WTC11 (cell line): ENCODE measurements around the gene TBC1D12. TPM values are rescaled to one million over a fixed set of nuclear protein-coding genes. Genes with fewer than 3 reads are reported as not detected.

Experiments
- ATAC-seq: fragments of 200-7000 bp; cut with Tn5 transposase; 2 replicates; pipeline ENCODE4 v1.10.0; 2021; ENCODE audit warnings: mild to moderate bottlenecking, moderate library complexity
- CTCF ChIA-PET: fragments of 300-600 bp; sonication (Branson Sonifier 250); formaldehyde crosslinking; loops from one replicate; lab custom pipeline; 2021; ENCODE audit warnings: antibody characterized with exemption; lab: Charles Lee
- POLR2A ChIA-PET: fragments of 350-600 bp; sonication (Branson Sonifier 250); formaldehyde crosslinking; loops from one replicate; lab custom pipeline; 2021; ENCODE audit warnings: antibody characterized with exemption; lab: Charles Lee
- DNase-seq: peaks from one replicate; pipeline ENCODE4 v3.0.0; 2021; ENCODE audit warnings: low spot score
- H3K27ac Mint-ChIP-seq: 2 replicates; pipeline ENCODE4 v1.8.0; 2021; ENCODE audit warnings: mixed read lengths
- H3K27me3 Mint-ChIP-seq: 2 replicates; pipeline ENCODE4 v1.8.0; 2021; ENCODE audit warnings: low read depth, mild to moderate bottlenecking, moderate library complexity, mixed read lengths
- H3K36me3 Mint-ChIP-seq: 2 replicates; pipeline ENCODE4 v1.8.0; 2021; ENCODE audit warnings: mixed read lengths
- H3K4me1 Mint-ChIP-seq: 2 replicates; pipeline ENCODE4 v1.8.0; 2022; ENCODE audit warnings: mixed read lengths
- H3K4me3 Mint-ChIP-seq: 2 replicates; pipeline ENCODE4 v1.8.0; 2021; ENCODE audit warnings: mild to moderate bottlenecking, moderate library complexity, mixed read lengths
- H3K9me3 Mint-ChIP-seq: 2 replicates; pipeline ENCODE4 v1.8.0; 2021; ENCODE audit warnings: mixed read lengths
- ARID4B ChIP-seq: sonication (generic); formaldehyde crosslinking; IDR thresholded peaks from 2 replicates; pipeline ENCODE4 v1.8.0; 2023; ENCODE audit warnings: missing genetic modification reagents, mild to moderate bottlenecking, borderline replicate concordance
- CBFB ChIP-seq: sonication (generic); formaldehyde crosslinking; IDR thresholded peaks from 2 replicates; pipeline ENCODE4 v1.8.1; 2022; ENCODE audit warnings: mild to moderate bottlenecking, low read depth, missing genetic modification reagents
- CREB1 ChIP-seq: sonication (generic); formaldehyde crosslinking; IDR thresholded peaks from 2 replicates; pipeline ENCODE4 v1.8.0; 2023; ENCODE audit warnings: mild to moderate bottlenecking, missing genetic modification reagents
- CREM ChIP-seq: sonication (generic); formaldehyde crosslinking; IDR thresholded peaks from 2 replicates; pipeline ENCODE4 v1.8.1; 2022; ENCODE audit warnings: mild to moderate bottlenecking, missing genetic modification reagents, moderate library complexity
- ELF4 ChIP-seq: sonication (generic); formaldehyde crosslinking; IDR thresholded peaks from 2 replicates; pipeline ENCODE4 v1.8.1; 2022; ENCODE audit warnings: low read depth, mild to moderate bottlenecking, moderate library complexity, missing genetic modification reagents
- ERG ChIP-seq: fragments of 250-450 bp; sonication (Bioruptor Pico); IDR thresholded peaks from 2 replicates; pipeline ENCODE4 v1.8.0; 2021; ENCODE audit warnings: mild to moderate bottlenecking
- ESRRA ChIP-seq: sonication (generic); formaldehyde crosslinking; IDR thresholded peaks from 2 replicates; pipeline ENCODE4 v1.8.1; 2022; ENCODE audit warnings: mild to moderate bottlenecking, missing genetic modification reagents, borderline replicate concordance
- FOXK1 ChIP-seq: sonication (generic); formaldehyde crosslinking; IDR thresholded peaks from 2 replicates; pipeline ENCODE4 v1.8.0; 2022; ENCODE audit warnings: mild to moderate bottlenecking, moderate library complexity, missing genetic modification reagents
- FOXP1 ChIP-seq: sonication (generic); formaldehyde crosslinking; IDR thresholded peaks from 2 replicates; pipeline ENCODE4 v1.8.0; 2022; ENCODE audit warnings: missing genetic modification reagents, mild to moderate bottlenecking, moderate library complexity, borderline replicate concordance
- GTF2I ChIP-seq: fragments of 250-450 bp; sonication (Bioruptor Pico); conservative IDR thresholded peaks from 2 replicates; pipeline ENCODE4 v1.4.0; 2021; ENCODE audit warnings: mild to moderate bottlenecking
- HMGA2 ChIP-seq: fragments of 250-450 bp; sonication (Bioruptor Pico); IDR thresholded peaks from 2 replicates; pipeline ENCODE4 v1.4.0; 2021; ENCODE audit warnings: mild to moderate bottlenecking, moderate library complexity
- MAX ChIP-seq: sonication (generic); formaldehyde crosslinking; IDR thresholded peaks from 2 replicates; pipeline ENCODE4 v1.8.0; 2022; ENCODE audit warnings: mild to moderate bottlenecking, missing genetic modification reagents
- MLX ChIP-seq: sonication (generic); formaldehyde crosslinking; IDR thresholded peaks from 2 replicates; pipeline ENCODE4 v1.8.1; 2023; ENCODE audit warnings: mild to moderate bottlenecking, missing genetic modification reagents, moderate library complexity
- NFE2L1 ChIP-seq: sonication (generic); formaldehyde crosslinking; IDR thresholded peaks from 2 replicates; pipeline ENCODE4 v1.8.1; 2023; ENCODE audit warnings: missing genetic modification reagents
- PREB ChIP-seq: sonication (generic); formaldehyde crosslinking; IDR thresholded peaks from 2 replicates; pipeline ENCODE4 v1.8.1; 2022; ENCODE audit warnings: mild to moderate bottlenecking, missing genetic modification reagents, moderate library complexity, borderline replicate concordance
- RELA ChIP-seq: sonication (generic); formaldehyde crosslinking; IDR thresholded peaks from 2 replicates; pipeline ENCODE4 v1.8.1; 2022; ENCODE audit warnings: missing genetic modification reagents, mild to moderate bottlenecking, borderline replicate concordance
- SMAD3 ChIP-seq: sonication (generic); formaldehyde crosslinking; IDR thresholded peaks from 2 replicates; pipeline ENCODE4 v1.8.0; 2022; ENCODE audit warnings: missing genetic modification reagents, mild to moderate bottlenecking, borderline replicate concordance
- SMAD4 ChIP-seq: sonication (generic); formaldehyde crosslinking; IDR thresholded peaks from 2 replicates; pipeline ENCODE4 v1.8.0; 2022; ENCODE audit warnings: mild to moderate bottlenecking, missing genetic modification reagents
- TP53 ChIP-seq: sonication (generic); formaldehyde crosslinking; IDR thresholded peaks from 2 replicates; pipeline ENCODE4 v1.8.1; 2023; ENCODE audit warnings: mild to moderate bottlenecking, missing genetic modification reagents
- USF2 ChIP-seq: sonication (generic); formaldehyde crosslinking; IDR thresholded peaks from 2 replicates; pipeline ENCODE4 v1.8.1; 2023; ENCODE audit warnings: mild to moderate bottlenecking, missing genetic modification reagents, moderate library complexity
- ZNF232 ChIP-seq: sonication (generic); formaldehyde crosslinking; IDR thresholded peaks from 2 replicates; pipeline ENCODE4 v1.8.0; 2022; ENCODE audit warnings: mild to moderate bottlenecking, missing genetic modification reagents
- ZNF416 ChIP-seq: fragments of 250-450 bp; sonication (Bioruptor Pico); IDR thresholded peaks from 2 replicates; pipeline ENCODE4 v1.9.0; 2021; ENCODE audit warnings: mild to moderate bottlenecking, inconsistent platforms
- total RNA-seq: library from RNA; stranded (reverse); gene quantifications from 3 replicates; pipeline ENCODE4 v1.2.3, GENCODE V29; 2021

Gene TBC1D12
- total RNA-seq, 1 experiment from 2014 or later: 2.2 TPM

GRCh38 chr10:94420998-94421528, 18.7 kb downstream of the TBC1D12 start:
- peaks cover 23% of the 10 kb centered on the region for H3K9me3 Mint-ChIP-seq
- no peak overlapping the region for H3K4me3 Mint-ChIP-seq
- POLR2A ChIA-PET: no interaction called here
- DNase-seq (no peak), ATAC-seq (no peak)
- TF ChIP-seq USF2 (CRISPR knock-in tag): no peak
- TF ChIP-seq FOXP1 (CRISPR knock-in tag): no peak
- no peak for TF ChIP-seq ESRRA
- H3K27ac Mint-ChIP-seq: no peak overlapping the region
- peaks cover 10% of the 10 kb centered on the region for H3K36me3 Mint-ChIP-seq
- H3K27me3 Mint-ChIP-seq: no peaks in the 10 kb centered on the region
- CTCF ChIA-PET: interaction anchor here (1.7 kb wide), 1 partner anchor 23 kb away, joined by 5 read pairs; no protein-coding TSS in a partner anchor
- no peaks in the 10 kb centered on the region for H3K4me1 Mint-ChIP-seq

- DNase-seq: no peak
- TF ChIP-seq NFE2L1 (CRISPR knock-in tag) (no peak), FOXP1 (CRISPR knock-in tag) (no peak), RELA (no peak), ZNF416 (CRISPR knock-in tag) (no peak), PREB (no peak), ELF4 (CRISPR knock-in tag) (no peak), SMAD4 (no peak), ERG (no peak), TP53 (no peak), HMGA2 (no peak), MAX (no peak), FOXK1 (no peak), SMAD3 (CRISPR knock-in tag) (no peak), ARID4B (CRISPR knock-in tag) (no peak), ZNF232 (CRISPR knock-in tag) (no peak), GTF2I (CRISPR knock-in tag) (no peak), CREM (CRISPR knock-in tag) (no peak), CREB1 (CRISPR knock-in tag) (no peak), MLX (no peak), CBFB (no peak)
- Mint-ChIP-seq H3K36me3 (peaks cover 15% of the 10 kb centered on the region), H3K27me3 (no peaks in the 10 kb centered on the region), H3K4me3 (no peak overlapping the region), H3K9me3 (peaks cover 31% of the 10 kb centered on the region), H3K4me1 (no peaks in the 10 kb centered on the region), H3K27ac (no peak overlapping the region)
- ATAC-seq: no peak
- ChIA-PET POLR2A (no interaction called here), CTCF (no interaction called here)
Measured at GRCh38 chr10:94423627-94424026, 21.3 kb downstream of the TBC1D12 start.
